Measurements from ENCODE around the gene TGFBR2.

GRCh38 chr3:30693470-30694120, 87.2 kb downstream of the TGFBR2 start:
- TF ChIP-seq CTCF (IDR thresholded peaks at IDR 0.05; ENCODE audit: insufficient read depth, low read length) (peak; percentile 43), POLR2AphosphoS5 (IDR thresholded peaks at IDR 0.05; ENCODE audit: low read depth) (0 out of 2 replicates have a peak, but pooled peaks have one; percentile 25)

Data from HL-60 (cell line).